Endodermal cell (in vitro differentiated cells): ENCODE measurements around the gene DYRK1A. TPM values are rescaled to one million over a fixed set of nuclear protein-coding genes. Genes with fewer than 3 reads are reported as not detected.

Experiments used
- DNase-seq: peaks from one replicate; pipeline ENCODE4 v3.0.0-alpha.2; 2017
- H3K27ac ChIP-seq: 2 replicates; pipeline ENCODE4 v1.5.1; 2013; ENCODE audit warnings: mild to moderate bottlenecking, low read depth, low read length, moderate library complexity
- H3K27me3 ChIP-seq: 2 replicates; pipeline ENCODE4 v1.6.1; 2013; ENCODE audit warnings: mild to moderate bottlenecking, low read length, moderate library complexity; ENCODE audit not compliant: insufficient read depth, control insufficient read depth, poor library complexity, severe bottlenecking
- H3K36me3 ChIP-seq: 2 replicates; pipeline ENCODE4 v1.7.0; 2013; ENCODE audit warnings: mild to moderate bottlenecking, low read length, moderate library complexity; ENCODE audit not compliant: control insufficient read depth, insufficient read depth
- H3K4me1 ChIP-seq: one replicate; pipeline ENCODE4 v1.7.0; 2013; ENCODE audit warnings: low read length; ENCODE audit not compliant: control insufficient read depth, insufficient read depth
- H3K4me3 ChIP-seq: 2 replicates; pipeline ENCODE4 v1.5.1; 2013; ENCODE audit warnings: mild to moderate bottlenecking, low read length, moderate library complexity
- H3K9ac ChIP-seq: 2 replicates; pipeline ENCODE4 v1.6.1; 2013; ENCODE audit warnings: mild to moderate bottlenecking, low read length, moderate library complexity; ENCODE audit not compliant: poor library complexity, severe bottlenecking; ENCODE audit errors: extremely low read depth
- H3K9me3 ChIP-seq: 2 replicates; pipeline ENCODE4 v1.6.1; 2013; ENCODE audit warnings: mild to moderate bottlenecking, low read length, moderate library complexity; ENCODE audit not compliant: control insufficient read depth
- H3K27ac Mint-ChIP-seq: 2 replicates; pipeline ENCODE4 v1.8.0; 2020; ENCODE audit warnings: mixed read lengths
- H3K27me3 Mint-ChIP-seq: 2 replicates; pipeline ENCODE4 v1.8.0; 2021; ENCODE audit warnings: mild to moderate bottlenecking, mixed read lengths; ENCODE audit not compliant: insufficient read depth
- H3K36me3 Mint-ChIP-seq: 2 replicates; pipeline ENCODE4 v1.8.0; 2020; ENCODE audit warnings: low read depth, mixed read lengths
- H3K4me1 Mint-ChIP-seq: 2 replicates; pipeline ENCODE4 v1.8.0; 2020; ENCODE audit warnings: mixed read lengths
- H3K4me3 Mint-ChIP-seq: 2 replicates; pipeline ENCODE4 v1.8.0; 2020; ENCODE audit warnings: mild to moderate bottlenecking, moderate library complexity, mixed read lengths
- H3K9me3 Mint-ChIP-seq: 2 replicates; pipeline ENCODE4 v1.8.0; 2020; ENCODE audit warnings: mild to moderate bottlenecking, mixed read lengths
- WGBS, 2 experiments: methylation state at CpG; one replicate each; pipeline versions ENCODE4 v1.1.5 to v1.1.7; 2013; ENCODE audit warnings: missing lambda C conversion rate in 2 of 2, mixed read lengths in 1 of 2; ENCODE audit not compliant: insufficient coverage in 1 of 2, insufficient read length in 1 of 2; 5-methylcytosine and 5-hydroxymethylcytosine counted together
- total RNA-seq, 2 donors: library from RNA; stranded (reverse); fragmentation: NEBNext Ultra II Directional in 1 of 2; extraction: Animal tissue kit (Norgen Biotek cat#: 25700) in 1 of 2; gene quantifications; 2 replicates in 1 of 2; 3 replicates in 1 of 2; pipeline ENCODE4 v1.2.1, GENCODE V29; 2021
- TF ChIP-seq, protein P1 (sequence below): fragments of 200-600 bp; sonication (generic); conservative IDR thresholded peaks from 2 replicates; pipeline ENCODE4 v1.5.0; 2021; ENCODE audit warnings: antibody characterized with exemption, mild to moderate bottlenecking

DYRK1A gene
- total RNA-seq, 2 donors from 2014 or later: 73.9 to 75.2 TPM

DNA sequence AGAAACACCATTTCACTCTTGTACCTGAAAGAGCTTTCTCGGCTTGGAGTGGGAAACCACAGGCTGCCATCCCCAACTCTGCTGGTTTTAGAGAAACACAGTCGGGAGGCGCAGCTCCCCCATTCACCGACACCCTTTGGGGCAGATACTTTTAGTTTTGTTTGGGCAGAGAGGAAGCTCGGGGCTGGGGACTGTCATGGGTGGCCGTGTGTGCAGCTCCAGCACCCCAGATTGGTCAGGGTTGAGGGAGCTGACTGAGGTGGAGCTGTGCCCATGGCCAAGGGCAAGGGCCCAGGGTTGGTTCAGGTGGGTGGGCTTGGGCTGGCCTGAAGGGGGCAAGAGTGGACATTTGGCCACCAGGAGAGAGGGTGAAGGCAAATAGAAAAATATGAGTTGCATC, 163.1 kb downstream of the DYRK1A start:
- Mint-ChIP-seq H3K27ac (no peak overlapping the region), H3K9me3 (peaks cover 5% of the 10 kb centered on the region), H3K4me3 (no peak overlapping the region), H3K36me3 (no peaks in the 10 kb centered on the region), H3K4me1 (peaks cover 23% of the 10 kb centered on the region), H3K27me3 (no peaks in the 10 kb centered on the region)
- Histone ChIP-seq H3K27ac (no peak overlapping the region), H3K27me3 (no peaks in the 10 kb centered on the region), H3K4me1 (peaks cover 13% of the 10 kb centered on the region), H3K4me3 (no peak overlapping the region), H3K9ac (no peak overlapping the region), H3K9me3 (no peaks in the 10 kb centered on the region), H3K36me3 (no peaks in the 10 kb centered on the region)
- WGBS, 2 experiments: 93 to 95% methylated on average over 3 to 6 of the region's 6 CpGs
- no peak for DNase-seq
- TF ChIP-seq, protein P1, sequence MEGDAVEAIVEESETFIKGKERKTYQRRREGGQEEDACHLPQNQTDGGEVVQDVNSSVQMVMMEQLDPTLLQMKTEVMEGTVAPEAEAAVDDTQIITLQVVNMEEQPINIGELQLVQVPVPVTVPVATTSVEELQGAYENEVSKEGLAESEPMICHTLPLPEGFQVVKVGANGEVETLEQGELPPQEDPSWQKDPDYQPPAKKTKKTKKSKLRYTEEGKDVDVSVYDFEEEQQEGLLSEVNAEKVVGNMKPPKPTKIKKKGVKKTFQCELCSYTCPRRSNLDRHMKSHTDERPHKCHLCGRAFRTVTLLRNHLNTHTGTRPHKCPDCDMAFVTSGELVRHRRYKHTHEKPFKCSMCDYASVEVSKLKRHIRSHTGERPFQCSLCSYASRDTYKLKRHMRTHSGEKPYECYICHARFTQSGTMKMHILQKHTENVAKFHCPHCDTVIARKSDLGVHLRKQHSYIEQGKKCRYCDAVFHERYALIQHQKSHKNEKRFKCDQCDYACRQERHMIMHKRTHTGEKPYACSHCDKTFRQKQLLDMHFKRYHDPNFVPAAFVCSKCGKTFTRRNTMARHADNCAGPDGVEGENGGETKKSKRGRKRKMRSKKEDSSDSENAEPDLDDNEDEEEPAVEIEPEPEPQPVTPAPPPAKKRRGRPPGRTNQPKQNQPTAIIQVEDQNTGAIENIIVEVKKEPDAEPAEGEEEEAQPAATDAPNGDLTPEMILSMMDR: no peak

DNA sequence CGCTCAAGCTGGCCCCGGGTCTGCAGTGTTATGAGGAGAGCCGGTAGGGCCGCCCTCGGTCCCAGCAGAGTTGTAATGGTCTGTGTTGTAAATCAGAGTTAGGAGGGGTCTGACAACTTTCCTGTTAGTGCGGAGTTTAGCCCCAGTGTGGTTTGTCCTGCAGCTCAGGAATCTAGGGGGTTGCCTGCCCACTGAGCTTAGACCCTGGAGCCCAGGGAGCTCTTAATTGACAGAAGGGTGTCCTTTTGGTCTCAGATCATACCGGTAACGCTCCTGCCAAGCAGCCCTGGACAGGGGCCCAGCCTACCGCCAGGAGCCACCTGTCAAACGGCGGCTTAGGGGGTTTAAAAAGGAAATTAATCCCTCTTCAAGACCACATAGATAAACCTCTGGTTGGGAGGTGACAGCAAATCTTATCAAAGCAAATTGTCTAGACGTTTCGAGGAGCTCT, 164.4 kb downstream of the DYRK1A start:
- Histone ChIP-seq H3K36me3 (no peaks in the 10 kb centered on the region), H3K4me1 (peaks cover 5% of the 10 kb centered on the region), H3K9ac (peak overlapping the region; percentile 3), H3K9me3 (peaks cover 11% of the 10 kb centered on the region), H3K27me3 (no peaks in the 10 kb centered on the region), H3K27ac (no peak overlapping the region), H3K4me3 (no peak overlapping the region)
- peaks cover 15% of the 10 kb centered on the region for H3K4me1 Mint-ChIP-seq
- WGBS, 2 experiments: 88 to 100% methylated on average over 6 to 13 of the region's 13 CpGs
- no peaks in the 10 kb centered on the region for H3K27me3 Mint-ChIP-seq
- H3K4me3 Mint-ChIP-seq: no peak overlapping the region
- TF ChIP-seq, protein P1: no peak
- peaks cover 2% of the 10 kb centered on the region for H3K9me3 Mint-ChIP-seq
- no peak for DNase-seq
- no peaks in the 10 kb centered on the region for H3K36me3 Mint-ChIP-seq
- no peak overlapping the region for H3K27ac Mint-ChIP-seq

DNA sequence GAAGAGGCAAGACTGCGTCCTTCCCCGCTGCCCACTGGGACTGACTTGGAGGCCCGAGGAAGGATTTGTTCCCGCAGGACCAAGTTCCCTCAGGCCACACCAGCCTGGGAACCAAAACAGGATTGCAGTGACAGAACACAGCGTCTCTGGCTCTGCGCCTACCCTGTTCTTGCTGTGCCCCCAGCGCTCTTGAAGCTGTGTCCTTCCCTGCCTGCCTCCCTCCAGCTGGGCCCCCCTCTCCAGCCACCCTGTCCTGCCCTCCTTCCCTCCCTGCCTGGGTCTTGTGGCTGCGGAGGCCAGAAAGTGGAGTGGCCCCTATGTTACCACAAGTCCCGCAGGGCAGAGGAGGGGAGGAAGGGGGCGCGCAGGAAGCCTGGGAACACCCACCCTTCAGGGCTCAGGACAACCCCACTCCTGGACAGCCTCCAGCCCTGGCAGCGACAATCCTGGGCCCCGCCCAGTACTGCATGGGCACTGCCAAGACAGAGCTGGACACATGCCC, 164.9 kb downstream of the DYRK1A start:
- no peaks in the 10 kb centered on the region for H3K36me3 ChIP-seq
- H3K4me1 Mint-ChIP-seq: peaks cover 15% of the 10 kb centered on the region
- H3K27me3 Mint-ChIP-seq: no peaks in the 10 kb centered on the region
- peaks cover 7% of the 10 kb centered on the region for H3K9me3 Mint-ChIP-seq
- no peak overlapping the region for H3K27ac Mint-ChIP-seq
- H3K4me3 Mint-ChIP-seq: no peak overlapping the region
- H3K27me3 ChIP-seq: no peaks in the 10 kb centered on the region
- no peak for DNase-seq
- H3K36me3 Mint-ChIP-seq: peaks cover 5% of the 10 kb centered on the region
- H3K9me3 ChIP-seq: peaks cover 17% of the 10 kb centered on the region
- no peak overlapping the region for H3K27ac ChIP-seq
- H3K4me3 ChIP-seq: no peak overlapping the region
- peaks cover 3% of the 10 kb centered on the region for H3K4me1 ChIP-seq
- H3K9ac ChIP-seq: peak overlapping the region; percentile 3
- TF ChIP-seq, protein P1: no peak
- 86 to 90% methylated on average over 4 to 13 of the region's 13 CpGs for WGBS, 2 experiments
